HUES64 (cell line): Measurements from ENCODE around the gene PTPN11. TPM values are rescaled to one million over a fixed set of nuclear protein-coding genes. Genes with fewer than 3 reads are reported as not detected.

Experiments used
- H3K27ac ChIP-seq: 2 replicates; pipeline ENCODE4 v1.7.0; 2013; ENCODE audit warnings: low read depth, low read length, inconsistent platforms
- H3K27me3 ChIP-seq: 2 replicates; pipeline ENCODE4 v1.6.1; 2013; ENCODE audit warnings: mild to moderate bottlenecking, low read length; ENCODE audit not compliant: insufficient read depth
- H3K36me3 ChIP-seq: 2 replicates; pipeline ENCODE4 v1.6.1; 2013; ENCODE audit warnings: mild to moderate bottlenecking, low read length; ENCODE audit not compliant: insufficient read depth
- H3K4me1 ChIP-seq: 2 replicates; pipeline ENCODE4 v1.6.1; 2013; ENCODE audit warnings: mild to moderate bottlenecking, low read length, moderate library complexity; ENCODE audit not compliant: insufficient read depth
- H3K4me3 ChIP-seq: 2 replicates; pipeline ENCODE4 v1.5.1; 2013; ENCODE audit warnings: mild to moderate bottlenecking, low read length, moderate library complexity
- H3K9ac ChIP-seq: 2 replicates; pipeline ENCODE4 v1.6.1; 2013; ENCODE audit warnings: mild to moderate bottlenecking, low read depth, low read length
- H3K9me3 ChIP-seq: 2 replicates; pipeline ENCODE4 v1.6.1; 2013; ENCODE audit warnings: low read depth, low read length; ENCODE audit not compliant: insufficient read depth
- WGBS: fragments of 150-250, 120-280 bp; methylation state at CpG from one replicate; pipeline ENCODE4 v1.1.7; 2013; ENCODE audit warnings: missing lambda C conversion rate; 5-methylcytosine and 5-hydroxymethylcytosine counted together
- polyA plus RNA-seq, 2 experiments: library from polyadenylated mRNA; stranded (reverse); fragments of 50-300 nt; gene quantifications; one replicate each; pipeline ENCODE4 v1.2.3, GENCODE V29; 2013

Gene PTPN11
- 51.7 TPM for polyA plus RNA-seq (2013, experiment 1 of 2)
- 54.3 TPM for polyA plus RNA-seq (2013, experiment 2 of 2)

DNA sequence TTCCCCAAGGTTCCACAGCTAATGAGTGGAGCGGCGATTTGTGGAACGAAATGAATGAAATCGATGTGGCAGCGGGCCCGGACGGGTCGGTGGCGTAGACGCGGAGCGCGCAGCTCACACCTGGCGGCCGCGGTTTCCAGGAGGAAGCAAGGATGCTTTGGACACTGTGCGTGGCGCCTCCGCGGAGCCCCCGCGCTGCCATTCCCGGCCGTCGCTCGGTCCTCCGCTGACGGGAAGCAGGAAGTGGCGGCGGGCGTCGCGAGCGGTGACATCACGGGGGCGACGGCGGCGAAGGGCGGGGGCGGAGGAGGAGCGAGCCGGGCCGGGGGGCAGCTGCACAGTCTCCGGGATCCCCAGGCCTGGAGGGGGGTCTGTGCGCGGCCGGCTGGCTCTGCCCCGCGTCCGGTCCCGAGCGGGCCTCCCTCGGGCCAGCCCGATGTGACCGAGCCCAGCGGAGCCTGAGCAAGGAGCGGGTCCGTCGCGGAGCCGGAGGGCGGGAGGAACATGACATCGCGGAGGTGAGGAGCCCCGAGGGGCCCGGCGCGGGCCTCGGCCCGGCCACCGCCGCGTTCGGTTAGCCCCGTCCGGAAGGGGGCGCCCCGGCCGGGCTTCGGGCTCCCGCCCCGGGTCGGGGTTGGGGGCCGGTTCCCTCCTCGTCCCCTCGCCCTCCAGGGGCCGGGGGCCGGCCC, at the start of gene PTPN11:
Gene PTPN11 (plus strand): TSS at position 340 of the 689 bp plus-strand sequence. CDS start 165 bp downstream, at position 505.
- Histone ChIP-seq H3K4me1 (no peaks in the 10 kb centered on the region), H3K36me3 (0 out of 2 replicates have a peak, but pooled peaks cover 4% of the 10 kb centered on the region), H3K9me3 (no peaks in the 10 kb centered on the region), H3K27ac (peak within 1 kb of the TSS; percentile 98), H3K9ac (peak within 1 kb of the TSS; percentile 89), H3K27me3 (no peaks in the 10 kb centered on the region; the same call in 1 of the 2 replicates), H3K4me3 (peak within 1 kb of the TSS; percentile 75)
- WGBS = under 1% methylated on average over 89 of the region's 89 CpGs

DNA sequence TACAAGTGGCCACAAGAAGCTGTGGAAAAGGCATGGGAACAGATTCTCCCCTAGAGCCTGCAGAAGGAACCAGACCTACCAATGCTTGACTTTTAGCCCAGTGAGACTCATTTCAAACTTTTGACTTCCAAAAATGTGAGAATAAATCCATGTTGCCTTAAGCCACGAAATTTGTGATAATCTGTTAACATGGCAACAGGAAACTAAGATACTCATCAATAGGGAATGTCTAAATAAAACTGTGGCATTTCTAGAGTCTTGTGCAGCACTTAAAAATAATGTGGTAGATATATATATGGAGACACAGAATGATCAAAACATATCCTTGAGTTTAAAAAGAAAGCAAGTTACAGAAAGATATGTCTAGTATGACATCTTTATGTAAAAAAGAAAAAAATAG, 48.5 kb upstream of the PTPN11 start:
- Histone ChIP-seq H3K4me3 (no peak overlapping the region), H3K27ac (no peak overlapping the region)
- WGBS = 95% methylated on average over 1 of the region's 1 CpG

DNA sequence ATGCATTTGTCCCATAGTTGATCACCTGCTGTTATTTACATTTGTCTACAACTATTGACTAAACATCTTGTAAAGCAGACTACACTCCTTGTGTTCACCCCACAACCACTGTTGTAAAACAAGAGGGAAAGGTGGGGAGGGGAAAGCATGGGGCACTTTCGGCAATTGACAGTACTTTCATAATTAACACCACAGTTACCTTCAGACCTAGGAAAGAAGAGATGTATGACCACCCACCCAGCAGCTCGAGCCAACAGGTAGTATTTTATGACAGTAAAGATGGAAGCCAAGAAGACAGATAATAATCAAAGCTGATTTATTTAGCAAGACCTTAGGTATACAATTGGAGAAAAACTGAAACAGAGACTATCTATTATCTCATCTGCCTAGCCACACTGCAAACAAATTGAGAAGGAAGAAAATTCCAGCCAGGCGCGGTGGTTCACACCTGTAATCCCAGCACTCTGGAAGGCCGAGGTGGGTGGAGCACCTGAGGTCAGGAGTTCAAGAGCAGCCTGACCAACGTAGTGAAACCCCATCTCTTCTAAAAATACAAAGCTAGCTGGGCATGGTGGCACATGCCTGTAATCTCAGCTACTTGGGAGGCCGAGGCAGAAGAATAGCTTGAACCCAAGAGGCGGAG, 47.8 kb upstream of the PTPN11 start:
- Histone ChIP-seq H3K4me1 (peaks cover 9% of the 10 kb centered on the region; the same call in 1 of the 2 replicates), H3K27me3 (no peaks in the 10 kb centered on the region), H3K9ac (no peak overlapping the region), H3K27ac (no peak overlapping the region), H3K36me3 (no peaks in the 10 kb centered on the region; the same call in 1 of the 2 replicates), H3K4me3 (no peak overlapping the region), H3K9me3 (no peaks in the 10 kb centered on the region)
- 84% methylated on average over 6 of the region's 8 CpGs for WGBS

More for the DNA sequence above, 48.5 kb upstream of the PTPN11 start:
- Histone ChIP-seq H3K4me1 (peaks cover 9% of the 10 kb centered on the region; the same call in 1 of the 2 replicates), H3K9me3 (no peaks in the 10 kb centered on the region), H3K9ac (no peak overlapping the region), H3K27me3 (no peaks in the 10 kb centered on the region), H3K36me3 (no peaks in the 10 kb centered on the region; the same call in 1 of the 2 replicates)

DNA sequence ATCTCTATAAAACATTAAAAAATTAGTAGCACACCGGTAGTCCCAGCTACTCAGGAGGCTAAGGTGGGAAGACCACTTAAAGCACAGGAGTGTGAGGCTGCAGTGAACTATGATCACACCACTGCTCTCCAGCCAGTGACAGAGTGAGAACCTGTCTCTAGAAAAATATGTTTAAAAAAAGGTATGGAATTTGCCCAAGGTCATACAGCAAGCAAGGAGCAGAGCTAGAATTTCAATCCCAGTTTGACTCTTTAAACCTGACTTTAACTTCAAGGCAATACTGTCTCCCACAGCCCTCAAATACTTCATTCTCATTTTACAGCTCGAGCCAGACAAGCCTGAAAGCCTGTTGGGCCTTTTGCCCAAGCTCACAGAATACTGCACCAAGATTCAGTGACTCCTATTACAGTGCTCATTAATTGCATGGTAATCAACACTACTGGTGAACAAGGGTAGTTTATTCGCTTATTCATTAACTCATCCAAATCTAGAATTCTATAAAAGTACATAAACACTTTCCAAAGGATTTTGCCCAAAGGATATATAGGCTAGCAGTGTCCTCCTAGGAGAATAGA, 44.5 kb upstream of the PTPN11 start:
- no peaks in the 10 kb centered on the region for H3K4me1 ChIP-seq
- H3K9me3 ChIP-seq = no peaks in the 10 kb centered on the region
- no peaks in the 10 kb centered on the region for H3K27me3 ChIP-seq
- H3K4me3 ChIP-seq = no peak overlapping the region
- H3K27ac ChIP-seq = no peak overlapping the region
- H3K9ac ChIP-seq = no peak overlapping the region
- WGBS = 96% methylated on average over 3 of the region's 3 CpGs
- H3K36me3 ChIP-seq = no peaks in the 10 kb centered on the region; the same call in 1 of the 2 replicates

DNA sequence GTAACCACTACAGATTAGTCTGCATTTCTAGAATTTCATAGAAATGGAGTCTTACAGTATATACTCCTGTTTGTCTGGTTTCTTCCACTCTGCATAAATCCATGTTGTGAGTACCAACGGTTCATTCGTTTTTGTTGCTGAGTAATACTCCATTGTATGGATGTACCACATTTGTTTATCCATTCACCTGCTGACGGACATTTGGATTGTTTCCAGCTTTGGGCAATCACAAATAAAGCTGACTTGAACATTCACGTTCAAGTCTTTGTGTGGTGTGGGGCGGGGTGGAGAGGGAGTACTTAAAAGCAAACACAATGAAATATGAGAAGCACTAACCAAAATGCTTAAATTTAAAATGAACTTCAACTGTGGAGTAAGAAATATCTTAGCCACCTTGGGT, 43.6 kb upstream of the PTPN11 start:
- WGBS = 88% methylated on average over 4 of the region's 5 CpGs
- H3K4me1 ChIP-seq = no peaks in the 10 kb centered on the region
- no peak overlapping the region for H3K4me3 ChIP-seq
- H3K36me3 ChIP-seq = no peaks in the 10 kb centered on the region; the same call in 1 of the 2 replicates
- no peaks in the 10 kb centered on the region for H3K27me3 ChIP-seq
- no peaks in the 10 kb centered on the region for H3K9me3 ChIP-seq
- H3K9ac ChIP-seq = no peak overlapping the region
- H3K27ac ChIP-seq = no peak overlapping the region

DNA sequence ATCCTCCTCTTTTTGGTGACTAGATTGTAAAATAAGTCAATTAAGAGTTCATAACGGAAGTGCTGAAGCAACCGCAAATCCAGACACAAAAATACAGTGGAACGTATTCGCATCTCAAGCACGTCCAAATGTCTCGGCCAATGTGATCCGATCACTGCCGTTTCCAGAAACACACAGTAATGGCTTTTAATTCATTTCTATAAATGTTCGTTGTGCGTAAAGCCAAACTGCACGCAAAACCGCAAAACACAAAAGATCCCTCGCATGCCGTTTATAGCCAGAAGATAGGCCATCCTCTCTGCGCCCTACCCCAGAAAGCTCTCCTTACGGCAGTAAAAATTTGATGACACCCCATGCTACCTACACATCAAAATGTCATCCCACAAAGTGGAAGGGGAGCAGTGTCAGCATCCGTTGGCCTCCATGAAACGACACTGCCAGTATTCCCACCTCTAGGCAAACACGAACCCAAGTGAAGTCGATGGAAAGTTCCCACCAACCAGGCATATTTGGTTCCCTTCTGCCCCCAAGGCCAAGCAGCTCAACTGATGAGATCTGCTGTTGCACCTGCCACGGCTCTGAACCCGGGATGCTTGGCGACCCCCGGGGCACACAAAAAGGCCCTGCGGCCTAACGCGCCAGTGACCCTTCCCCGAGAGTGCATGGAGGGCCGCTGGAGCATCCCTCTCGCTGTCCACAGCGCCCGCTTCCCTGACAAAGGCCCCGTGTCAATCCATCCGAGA, 37.9 kb upstream of the PTPN11 start:
- Histone ChIP-seq H3K4me1 (no peaks in the 10 kb centered on the region; the same call in 1 of the 2 replicates), H3K9me3 (no peaks in the 10 kb centered on the region), H3K4me3 (peak overlapping the region; percentile 92), H3K9ac (peak overlapping the region; percentile 79), H3K27me3 (no peaks in the 10 kb centered on the region), H3K27ac (no peak overlapping the region), H3K36me3 (no peaks in the 10 kb centered on the region)
- WGBS = 49% methylated on average over 34 of the region's 34 CpGs

DNA sequence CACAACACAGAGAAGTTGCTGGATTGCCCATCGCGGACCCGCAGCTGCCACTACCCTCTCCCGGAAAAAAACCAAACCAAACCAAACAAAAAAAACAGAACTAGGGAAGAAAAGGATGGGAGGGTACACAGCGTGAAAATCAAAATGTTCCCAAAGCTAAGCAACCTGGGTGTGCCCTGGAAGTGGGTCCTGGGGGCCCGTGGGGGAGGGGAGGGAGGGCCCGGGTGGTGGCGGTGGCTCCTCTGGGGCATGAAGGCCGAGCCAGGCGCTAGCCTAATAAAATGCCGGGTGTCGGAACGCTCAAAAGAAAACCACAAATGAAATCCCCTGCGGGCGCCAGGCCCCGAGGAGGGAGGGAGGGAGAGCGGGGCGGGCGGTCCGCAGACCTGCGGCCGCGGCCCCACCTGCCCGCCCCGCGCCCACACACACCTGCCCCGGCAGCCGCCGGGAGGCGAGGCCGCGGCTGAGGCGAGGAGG, 37.3 kb upstream of the PTPN11 start:
- peak overlapping the region; percentile 79 for H3K9ac ChIP-seq
- H3K27me3 ChIP-seq = no peaks in the 10 kb centered on the region
- no peaks in the 10 kb centered on the region for H3K36me3 ChIP-seq
- H3K27ac ChIP-seq = peak overlapping the region; percentile 55; the same call in 1 of the 2 replicates
- H3K4me1 ChIP-seq = no peaks in the 10 kb centered on the region; the same call in 1 of the 2 replicates
- under 1% methylated on average over 32 of the region's 33 CpGs for WGBS
- H3K4me3 ChIP-seq = peak overlapping the region; percentile 92
- no peaks in the 10 kb centered on the region for H3K9me3 ChIP-seq

DNA sequence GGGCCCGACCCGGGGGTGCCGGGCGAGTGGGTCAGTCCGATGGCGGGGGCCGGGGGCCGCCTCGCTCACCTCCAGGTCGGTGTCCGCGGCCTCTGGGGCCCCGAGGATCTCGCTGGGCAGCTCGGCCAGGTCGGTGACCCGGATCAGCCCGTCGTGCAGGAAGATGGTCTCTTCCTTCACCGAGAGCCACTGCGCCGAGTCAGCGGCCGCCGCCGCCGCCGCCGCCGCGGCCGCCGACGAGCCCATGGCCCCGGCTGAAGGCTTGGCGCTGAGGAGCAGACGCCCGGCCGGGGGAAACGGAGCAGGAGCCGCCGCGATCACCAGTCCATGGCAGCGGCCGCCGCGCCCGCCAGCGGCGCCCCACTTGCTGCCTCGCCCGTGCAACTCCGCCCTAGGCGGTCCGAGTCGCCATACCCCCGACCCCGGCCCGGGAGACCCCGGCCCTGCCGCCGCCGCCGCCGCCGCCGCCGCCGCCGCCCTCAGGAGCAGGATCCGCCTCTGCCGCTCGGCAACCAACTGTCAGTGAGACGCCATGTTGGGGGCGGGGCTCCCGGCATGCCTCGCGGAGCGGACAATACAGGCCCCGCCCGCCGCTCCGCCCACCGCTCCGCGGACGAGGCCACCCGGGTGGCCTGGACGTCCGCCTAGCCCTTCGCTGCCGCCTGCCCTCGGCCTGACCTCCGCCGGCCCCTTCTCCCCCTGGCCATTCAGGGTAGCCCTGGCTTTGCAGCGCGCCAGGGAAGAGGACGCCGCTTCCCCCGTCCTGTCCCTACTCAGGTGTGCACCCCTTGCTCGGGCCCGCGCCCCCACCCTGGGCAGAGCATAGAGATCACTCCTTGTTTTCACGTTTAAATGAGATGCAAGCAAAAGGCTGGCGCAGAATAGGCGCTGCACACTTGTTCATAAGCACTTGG, 36.6 kb upstream of the PTPN11 start, which contains the start of gene HECTD4:
Gene HECTD4 (minus strand): TSS at position 549 of the 914 bp plus-strand sequence. CDS start 303 bp downstream, at position 246.
- Histone ChIP-seq H3K4me1 (peaks cover 2% of the 10 kb centered on the region; the same call in 1 of the 2 replicates), H3K9ac (peak within 1 kb of the TSS; percentile 79), H3K4me3 (peak within 1 kb of the TSS; percentile 92), H3K27me3 (no peaks in the 10 kb centered on the region), H3K27ac (peak within 1 kb of the TSS; percentile 55; the same call in 1 of the 2 replicates), H3K36me3 (no peaks in the 10 kb centered on the region), H3K9me3 (no peaks in the 10 kb centered on the region)
- WGBS = 2% methylated on average over 106 of the region's 106 CpGs

DNA sequence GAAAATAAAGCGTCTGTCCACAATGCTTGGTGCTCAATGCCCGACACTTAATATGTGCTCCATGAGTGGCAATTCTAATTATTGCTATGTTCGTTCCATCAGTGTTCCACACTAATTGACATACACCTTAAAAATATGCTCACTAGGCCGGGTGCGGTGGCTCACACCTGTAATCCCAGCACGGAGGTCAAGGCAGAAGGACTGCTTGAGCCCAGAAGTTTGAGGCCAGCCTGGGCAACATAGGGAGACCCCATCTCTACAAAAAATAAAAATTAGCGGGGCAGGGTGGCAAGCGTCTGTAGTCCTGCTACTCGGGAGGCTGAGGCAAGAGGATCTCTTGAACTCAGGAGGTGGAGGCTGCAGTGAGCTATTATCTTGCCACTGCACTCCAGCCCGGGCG, 35.9 kb upstream of the PTPN11 start:
- H3K36me3 ChIP-seq = no peaks in the 10 kb centered on the region
- no peak overlapping the region for H3K9ac ChIP-seq
- H3K4me3 ChIP-seq = peak overlapping the region; percentile 92
- H3K4me1 ChIP-seq = peaks cover 3% of the 10 kb centered on the region; the same call in 1 of the 2 replicates
- H3K27ac ChIP-seq = peak overlapping the region; percentile 11; the same call in 1 of the 2 replicates
- H3K27me3 ChIP-seq = no peaks in the 10 kb centered on the region
- 96% methylated on average over 11 of the region's 11 CpGs for WGBS
- no peaks in the 10 kb centered on the region for H3K9me3 ChIP-seq

DNA sequence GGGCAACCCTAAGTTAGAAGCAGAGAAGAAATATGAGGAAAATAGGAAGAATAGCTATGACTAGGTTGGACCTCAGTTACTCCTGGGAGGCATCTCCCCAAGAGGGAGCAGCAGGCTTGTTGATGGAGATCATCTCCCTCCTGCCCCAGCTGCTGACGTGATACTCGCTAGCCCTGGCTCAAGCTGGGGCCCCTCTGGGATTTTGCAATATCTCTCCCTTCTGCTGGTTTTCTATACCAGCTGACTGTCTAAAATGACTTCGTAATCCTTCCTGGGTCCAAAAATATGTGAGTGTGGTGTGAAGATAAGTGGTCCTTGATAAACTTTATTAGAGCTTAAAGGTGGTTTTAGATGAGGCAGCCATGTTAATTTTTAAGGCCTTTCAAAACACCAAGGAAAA, 32.0 kb upstream of the PTPN11 start:
- H3K9ac ChIP-seq = no peak overlapping the region
- H3K27me3 ChIP-seq = no peaks in the 10 kb centered on the region
- 0 out of 2 replicates have a peak, but pooled peaks cover 3% of the 10 kb centered on the region for H3K4me1 ChIP-seq
- WGBS = 85% methylated on average over 3 of the region's 3 CpGs
- H3K4me3 ChIP-seq = no peak overlapping the region
- no peak overlapping the region for H3K27ac ChIP-seq
- no peaks in the 10 kb centered on the region for H3K9me3 ChIP-seq
- H3K36me3 ChIP-seq = no peaks in the 10 kb centered on the region
